Trophoblast cell (in vitro differentiated cells and primary cell): ENCODE results near the gene MIGA2.

Experiments
- DNase-seq, 2 donors: peaks; one replicate each; pipeline ENCODE4 v3.0.0-alpha.2; 2016
- H2AFZ ChIP-seq: 2 replicates; pipeline ENCODE4 v1.6.1; 2013; ENCODE audit warnings: low read length, moderate library complexity, mild to moderate bottlenecking; ENCODE audit not compliant: insufficient read depth, poor library complexity
- H2AK5ac ChIP-seq: 2 replicates; pipeline ENCODE4 v1.6.1; 2013; ENCODE audit warnings: mild to moderate bottlenecking, low read length
- H2BK120ac ChIP-seq: 2 replicates; pipeline ENCODE4 v1.6.1; 2013; ENCODE audit warnings: low read length, mild to moderate bottlenecking, moderate library complexity; ENCODE audit not compliant: insufficient read depth, poor library complexity
- H2BK12ac ChIP-seq: 2 replicates; pipeline ENCODE4 v1.6.1; 2013; ENCODE audit warnings: mild to moderate bottlenecking, low read length, moderate library complexity
- H2BK5ac ChIP-seq: 2 replicates; pipeline ENCODE4 v1.6.1; 2013; ENCODE audit warnings: low read length, low read depth, moderate library complexity, mild to moderate bottlenecking; ENCODE audit not compliant: poor library complexity
- H3K14ac ChIP-seq: 2 replicates; pipeline ENCODE4 v1.6.1; 2013; ENCODE audit warnings: mild to moderate bottlenecking, low read length
- H3K18ac ChIP-seq: 2 replicates; pipeline ENCODE4 v1.6.1; 2013; ENCODE audit warnings: mild to moderate bottlenecking, low read length
- H3K23ac ChIP-seq: 2 replicates; pipeline ENCODE4 v1.6.1; 2013; ENCODE audit warnings: low read length
- H3K27ac ChIP-seq: 2 replicates; pipeline ENCODE4 v1.5.1; 2013; ENCODE audit warnings: low read depth, mild to moderate bottlenecking, inconsistent platforms, low read length, moderate library complexity
- H3K27me3 ChIP-seq: 2 replicates; pipeline ENCODE4 v1.6.1; 2013; ENCODE audit warnings: inconsistent platforms, mild to moderate bottlenecking, low read length, moderate library complexity; ENCODE audit not compliant: insufficient read depth
- H3K36me3 ChIP-seq, 2 experiments: 1 replicate in 1 of 2; 2 replicates in 1 of 2; pipeline ENCODE4 v1.6.1; 2013; ENCODE audit warnings: low read length in 2 of 2, mild to moderate bottlenecking in 2 of 2, moderate library complexity in 1 of 2; ENCODE audit not compliant: insufficient read depth in 2 of 2, control insufficient read depth in 1 of 2
- H3K4ac ChIP-seq: 2 replicates; pipeline ENCODE4 v1.6.1; 2013; ENCODE audit warnings: low read depth, mild to moderate bottlenecking, low read length, moderate library complexity
- H3K4me1 ChIP-seq, 2 experiments: 1 replicate in 1 of 2; 2 replicates in 1 of 2; pipeline ENCODE4 v1.6.1; 2013; ENCODE audit warnings: low read length in 2 of 2, mild to moderate bottlenecking in 2 of 2, moderate library complexity in 1 of 2; ENCODE audit not compliant: insufficient read depth in 2 of 2, control insufficient read depth in 1 of 2
- H3K4me2 ChIP-seq: 2 replicates; pipeline ENCODE4 v1.6.1; 2013; ENCODE audit warnings: inconsistent platforms, mild to moderate bottlenecking, low read length, moderate library complexity
- H3K4me3 ChIP-seq: 2 replicates; pipeline ENCODE4 v1.5.1; 2013; ENCODE audit warnings: mild to moderate bottlenecking, low read depth, low read length, inconsistent platforms
- H3K79me1 ChIP-seq: one replicate; pipeline ENCODE4 v1.6.1; 2013; ENCODE audit warnings: low read length
- H3K79me2 ChIP-seq: 2 replicates; pipeline ENCODE4 v1.6.1; 2013; ENCODE audit warnings: low read length, mild to moderate bottlenecking; ENCODE audit not compliant: control insufficient read depth, insufficient read depth, poor library complexity
- H3K9ac ChIP-seq: 2 replicates; pipeline ENCODE4 v1.6.1; 2013; ENCODE audit warnings: mild to moderate bottlenecking, low read length
- H3K9me3 ChIP-seq: 2 replicates; pipeline ENCODE4 v1.6.1; 2013; ENCODE audit warnings: low read depth, mild to moderate bottlenecking, control low read depth, inconsistent platforms, low read length; ENCODE audit not compliant: insufficient read depth
- H4K12ac ChIP-seq: 2 replicates; pipeline ENCODE4 v1.6.1; 2013; ENCODE audit warnings: low read depth, mild to moderate bottlenecking, low read length, moderate library complexity
- H4K8ac ChIP-seq: 2 replicates; pipeline ENCODE4 v1.6.1; 2013; ENCODE audit warnings: low read depth, mild to moderate bottlenecking, low read length, moderate library complexity
- H4K91ac ChIP-seq: one replicate; pipeline ENCODE4 v1.6.1; 2013; ENCODE audit warnings: low read depth, mild to moderate bottlenecking, low read length, moderate library complexity
- WGBS: extraction: QIAGEN DNeasy Blood & Tissue Kit; methylation state at CpG from one replicate; pipeline ENCODE4 v1.1.7; 2013; ENCODE audit warnings: missing lambda C conversion rate; ENCODE audit not compliant: insufficient read length, insufficient coverage; ENCODE audit errors: extremely low coverage; 5-methylcytosine and 5-hydroxymethylcytosine counted together

The MIGA2 gene

GRCh38 chr9:129038109-129038852 is 1.9 kb downstream of the MIGA2 start:
- H2BK12ac ChIP-seq, result no peak overlapping the region
- H2AFZ ChIP-seq, result no peak overlapping the region
- H3K79me1 ChIP-seq, result peaks cover 6% of the 10 kb centered on the region
- DNase-seq, result no peak
- no peak overlapping the region for H2BK120ac ChIP-seq
- no peak overlapping the region for H2BK5ac ChIP-seq
- H4K8ac ChIP-seq, result no peak overlapping the region
- H3K9me3 ChIP-seq, result peaks cover 3% of the 10 kb centered on the region
- H3K23ac ChIP-seq, result no peak overlapping the region
- H3K4me3 ChIP-seq, result no peak overlapping the region
- no peak overlapping the region for H3K9ac ChIP-seq
- H3K79me2 ChIP-seq, result peaks cover 3% of the 10 kb centered on the region
- peak overlapping the region; percentile 39 for H3K4ac ChIP-seq
- H3K27me3 ChIP-seq, result no peaks in the 10 kb centered on the region
- no peak overlapping the region for H3K14ac ChIP-seq
- H4K12ac ChIP-seq, result no peak overlapping the region
- H4K91ac ChIP-seq, result no peak overlapping the region
- peaks cover 12 to 19% of the 10 kb centered on the region in 2 experiments for H3K4me1 ChIP-seq
- WGBS, result no CpG with 5 or more reads among the region's 8 CpGs
- H3K4me2 ChIP-seq, result no peak overlapping the region
- H3K27ac ChIP-seq, result no peak overlapping the region
- no peak overlapping the region for H3K18ac ChIP-seq
- peaks cover 17 to 18% of the 10 kb centered on the region in 2 experiments for H3K36me3 ChIP-seq
- H2AK5ac ChIP-seq, result no peak overlapping the region

- Histone ChIP-seq H4K8ac (no peak overlapping the region), H3K79me1 (peaks cover 6% of the 10 kb centered on the region), H3K4ac (no peak overlapping the region), H3K4me2 (no peak overlapping the region), H2BK120ac (no peak overlapping the region), H3K4me3 (no peak overlapping the region), H3K14ac (no peak overlapping the region), H4K91ac (no peak overlapping the region), H4K12ac (no peak overlapping the region), H3K9me3 (peaks cover 3% of the 10 kb centered on the region), H3K27me3 (no peaks in the 10 kb centered on the region), H3K36me3 (peaks cover 17 to 24% of the 10 kb centered on the region in 2 experiments), H2BK5ac (no peak overlapping the region), H3K18ac (peak overlapping the region; percentile 60), H3K27ac (no peak overlapping the region), H3K23ac (no peak overlapping the region), H2AK5ac (no peak overlapping the region), H2AFZ (peak overlapping the region; percentile 15), H2BK12ac (no peak overlapping the region), H3K4me1 (peaks cover 12 to 19% of the 10 kb centered on the region in 2 experiments), H3K79me2 (peaks cover 3% of the 10 kb centered on the region), H3K9ac (no peak overlapping the region)
- DNase-seq, result no peak
- no CpG with 5 or more reads among the region's 12 CpGs for WGBS
These were observed 3.8 kb downstream of the MIGA2 start for GRCh38 chr9:129040113-129040643.

DNA sequence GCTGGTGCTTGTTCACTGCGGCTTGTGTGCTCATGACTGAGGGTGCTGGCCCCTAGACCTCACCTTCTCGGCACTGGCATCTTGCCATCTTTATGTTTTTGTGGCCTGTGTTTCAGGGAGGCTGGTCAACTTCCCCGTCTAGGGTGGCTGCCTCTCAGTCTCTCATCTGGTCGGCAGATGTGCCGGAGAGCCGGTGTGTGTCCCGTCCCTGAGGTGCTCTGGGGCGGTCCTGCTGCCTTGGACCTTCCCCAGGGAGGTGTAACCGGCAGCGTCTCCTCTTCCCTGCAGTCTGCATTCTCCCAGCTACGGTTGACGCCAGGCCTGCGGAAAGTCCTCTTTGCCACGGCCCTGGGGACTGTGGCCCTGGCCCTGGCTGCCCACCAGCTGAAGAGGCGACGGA is 5.6 kb downstream of the MIGA2 start:
- Histone ChIP-seq H3K4me2 (no peak overlapping the region), H3K23ac (no peak overlapping the region), H2BK120ac (no peak overlapping the region), H2BK5ac (no peak overlapping the region), H3K4me3 (peak overlapping the region; percentile 28), H3K36me3 (peaks cover 17 to 28% of the 10 kb centered on the region in 2 experiments), H3K9ac (no peak overlapping the region), H3K9me3 (peaks cover 3% of the 10 kb centered on the region), H3K4me1 (peaks cover 9 to 16% of the 10 kb centered on the region in 2 experiments), H4K12ac (no peak overlapping the region), H3K14ac (no peak overlapping the region), H3K4ac (no peak overlapping the region), H3K27ac (no peak overlapping the region), H3K18ac (no peak overlapping the region), H2AK5ac (no peak overlapping the region), H3K79me1 (no peaks in the 10 kb centered on the region), H4K91ac (no peak overlapping the region), H2BK12ac (no peak overlapping the region), H2AFZ (no peak overlapping the region), H3K79me2 (no peaks in the 10 kb centered on the region), H4K8ac (no peak overlapping the region), H3K27me3 (no peaks in the 10 kb centered on the region)
- no peak for DNase-seq
- no CpG with 5 or more reads among the region's 16 CpGs for WGBS

DNA sequence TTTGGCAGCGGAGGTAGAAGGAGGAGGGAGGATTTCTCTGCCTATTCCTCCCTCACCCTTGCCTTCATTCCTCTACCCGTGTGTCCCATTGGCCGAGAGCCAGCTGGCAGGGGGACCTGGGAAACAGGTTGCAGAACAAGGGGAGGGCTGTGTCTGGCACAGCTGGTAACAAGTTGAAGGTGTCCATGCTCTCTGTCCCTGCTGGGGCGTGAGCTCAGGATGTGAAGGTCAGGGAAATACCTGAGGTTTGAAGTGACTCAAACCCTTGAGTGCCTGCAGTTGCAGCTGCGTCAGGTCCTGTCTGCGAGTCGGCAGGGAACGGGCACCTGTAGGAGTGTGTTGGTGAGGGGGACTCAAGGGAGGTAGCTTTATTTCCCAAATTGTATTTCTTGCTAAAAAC is 16.2 kb downstream of the MIGA2 start:
- Histone ChIP-seq H3K79me2 (no peaks in the 10 kb centered on the region), H2AFZ (no peak overlapping the region), H3K4me1 (no peaks in the 10 kb centered on the region), H3K27me3 (no peaks in the 10 kb centered on the region), H2AK5ac (no peak overlapping the region), H3K4me3 (no peak overlapping the region), H2BK12ac (no peak overlapping the region), H3K14ac (no peak overlapping the region), H4K8ac (no peak overlapping the region), H2BK120ac (no peak overlapping the region), H3K18ac (no peak overlapping the region), H3K9me3 (no peaks in the 10 kb centered on the region), H3K4ac (no peak overlapping the region), H4K91ac (no peak overlapping the region), H3K23ac (no peak overlapping the region), H3K4me2 (no peak overlapping the region), H3K9ac (no peak overlapping the region), H3K27ac (no peak overlapping the region), H2BK5ac (no peak overlapping the region), H4K12ac (no peak overlapping the region), H3K36me3 (peaks cover 30 to 36% of the 10 kb centered on the region in 2 experiments), H3K79me1 (no peaks in the 10 kb centered on the region)
- peak; percentile 24 to 53 for DNase-seq
- WGBS, result no CpG with 5 or more reads among the region's 8 CpGs
